Panc1 (cell line): ENCODE results near the gene RITA1. TPM values are rescaled to one million over a fixed set of nuclear protein-coding genes. Genes with fewer than 3 reads are reported as not detected.

ENCODE experiments used
- ATAC-seq: fragments of 200-7000 bp; cut with Tn5 transposase; 2 replicates; pipeline ENCODE4 v1.9.1; 2020; ENCODE audit warnings: mild to moderate bottlenecking, moderate library complexity
- BruUV-seq: library from RNA; stranded (reverse); fragments of 400-500 nt; replicated peaks from 2 replicates; lab custom pipeline; 2021; lab: Mats Ljungman, UMichigan
- CTCF ChIA-PET: fragments of 300-600 bp; sonication (Branson Sonifier 250); formaldehyde crosslinking; loops from one replicate; lab custom pipeline; 2022; ENCODE audit warnings: antibody characterized with exemption; lab: Charles Lee
- POLR2A ChIA-PET: fragments of 300-600 bp; sonication (Branson Sonifier 250); formaldehyde crosslinking; loops from one replicate; lab custom pipeline; 2022; ENCODE audit warnings: antibody characterized with exemption; lab: Charles Lee
- DNase-seq: peaks from one replicate; pipeline ENCODE4 v3.0.0-alpha.2; 2010; ENCODE audit warnings: low read depth, low spot score
- H3K27ac ChIP-seq: 2 replicates; pipeline ENCODE4 v1.5.1; 2011; ENCODE audit warnings: mild to moderate bottlenecking, low read length, inconsistent platforms
- H3K27me3 ChIP-seq: fragments of 200-500 bp; sonication (Bioruptor generic); 2 replicates; pipeline ENCODE4 v1.6.0; 2014; ENCODE audit warnings: low read length, inconsistent platforms; ENCODE audit not compliant: control insufficient read depth, insufficient read depth
- H3K36me3 ChIP-seq: fragments of 200-500 bp; sonication (Bioruptor generic); 2 replicates; pipeline ENCODE4 v1.5.1; 2014; ENCODE audit warnings: inconsistent platforms, mild to moderate bottlenecking, low read length, moderate library complexity; ENCODE audit not compliant: control insufficient read depth, insufficient read depth
- H3K4me1 ChIP-seq: 2 replicates; pipeline ENCODE4 v1.5.1; 2011; ENCODE audit warnings: inconsistent platforms, mild to moderate bottlenecking, low read length, moderate library complexity; ENCODE audit not compliant: control insufficient read depth, insufficient read depth
- H3K4me3 ChIP-seq, 2 experiments: 2 replicates each; pipeline ENCODE4 v1.5.1; 2011 to 2012; ENCODE audit warnings: low read depth in 2 of 2, low read length in 2 of 2, mild to moderate bottlenecking in 2 of 2, inconsistent platforms in 1 of 2, moderate library complexity in 1 of 2
- H3K9me3 ChIP-seq: fragments of 200-500 bp; sonication (Bioruptor generic); 2 replicates; pipeline ENCODE4 v1.5.1; 2014; ENCODE audit warnings: low read depth, mild to moderate bottlenecking, inconsistent platforms, low read length, moderate library complexity; ENCODE audit not compliant: control insufficient read depth, insufficient read depth
- POLR2AphosphoS5 ChIP-seq: IDR thresholded peaks from 2 replicates; pipeline ENCODE4 v1.6.1; 2012; ENCODE audit warnings: mild to moderate bottlenecking, low read depth, low read length, moderate library complexity
- SIN3A ChIP-seq: IDR thresholded peaks from 2 replicates; pipeline ENCODE4 v1.6.1; 2012; ENCODE audit warnings: low read depth, mild to moderate bottlenecking, low read length, moderate library complexity, borderline replicate concordance; ENCODE audit not compliant: insufficient read depth
- TCF7L2 ChIP-seq: IDR thresholded peaks from 2 replicates; pipeline ENCODE4 v1.6.1; 2011; ENCODE audit warnings: mild to moderate bottlenecking, low read depth, low read length, inconsistent platforms
- in situ Hi-C: cut with HindIII; loops from 2 replicates; pipeline ENCODE4 v1.10.0; 2016; ENCODE audit warnings: low sequenced_read_pairs, low pct_unique_long_range_greater_than_20kb
- intact Hi-C: fragments of 100-400 bp; cut with micrococcal nuclease; formaldehyde crosslinking; loops from one replicate; pipeline ENCODE4 v1.10.0; 2022; ENCODE audit not compliant: unreplicated experiment
- total RNA-seq: library from RNA; stranded (reverse); gene quantifications from one replicate; pipeline ENCODE4 v1.2.1, GENCODE V29; 2021; ENCODE audit not compliant: unreplicated experiment
- TF ChIP-seq, protein P1 (sequence below), 2 experiments: IDR thresholded peaks; 2 replicates each; pipeline ENCODE4 v1.6.1; 2011 to 2012; ENCODE audit warnings: low read depth in 2 of 2, control low read depth in 1 of 2, low read length in 1 of 2, mild to moderate bottlenecking in 1 of 2, moderate library complexity in 1 of 2; ENCODE audit not compliant: insufficient read depth in 1 of 2
- TF ChIP-seq, protein P2 (sequence below): fragments of 450-650 bp; IDR thresholded peaks from 2 replicates; pipeline ENCODE4 v1.5.1; 2017; ENCODE audit warnings: mild to moderate bottlenecking

The RITA1 gene
- total RNA-seq, 1 experiment from 2014 or later = 41.0 TPM

DNA sequence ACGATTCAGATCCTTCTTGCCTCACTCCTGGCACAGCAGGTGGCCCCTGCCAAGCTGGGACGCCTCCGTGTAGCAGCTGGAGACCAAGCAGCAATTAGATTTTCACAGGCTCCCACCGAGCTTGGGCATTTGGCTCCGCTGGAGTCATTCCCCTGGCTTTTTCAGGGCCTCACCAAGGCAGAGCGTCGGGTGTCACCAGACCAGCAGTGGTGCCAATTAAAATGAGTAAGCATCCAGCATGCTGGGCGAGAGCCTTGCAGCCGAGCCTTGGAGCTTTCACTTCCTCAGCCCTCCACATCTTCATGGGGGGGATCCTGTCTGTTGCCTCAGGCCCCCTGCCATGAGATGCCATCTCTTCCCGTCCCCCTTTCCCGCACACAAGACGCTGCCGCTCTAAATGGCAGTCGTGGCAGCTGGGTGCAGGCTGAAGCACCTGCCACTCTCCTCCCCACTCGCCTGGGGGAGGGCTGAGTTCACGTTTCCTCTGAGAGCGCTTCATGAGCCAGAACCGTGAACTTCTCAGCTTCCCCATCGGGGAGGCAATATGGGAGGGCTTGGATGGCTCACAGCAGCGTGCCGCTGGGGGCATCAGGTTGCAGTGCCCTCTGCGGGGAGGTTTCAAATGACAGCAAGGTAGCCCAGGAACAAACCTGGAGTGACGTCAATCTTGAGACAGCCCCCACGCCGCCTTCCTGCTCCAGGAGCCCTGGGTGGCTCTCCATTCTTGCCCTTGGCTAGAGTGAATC is 47.5 kb downstream of the RITA1 start:
- in situ Hi-C loops = no loop called here
- ChIA-PET CTCF (interaction anchor here (0.5 kb wide), 1 partner anchor 8 kb away, joined by 5 read pairs; no protein-coding TSS in a partner anchor), POLR2A (interaction anchor here (0.7 kb wide), 1 partner anchor 12 kb away, joined by 3 read pairs; the partner anchor contains the start of gene TPCN1)
- ATAC-seq (no peak), DNase-seq (no peak)
- H3K4me3 ChIP-seq = no peak overlapping the region
- no peaks in the 10 kb centered on the region for H3K27me3 ChIP-seq
- no peaks in the 10 kb centered on the region; the same call in 1 of the 2 replicates for H3K36me3 ChIP-seq
- H3K27ac ChIP-seq = no peak overlapping the region
- no peaks in the 10 kb centered on the region for H3K9me3 ChIP-seq
- 0 out of 2 replicates have a peak, but pooled peaks cover 5% of the 10 kb centered on the region for H3K4me1 ChIP-seq
- intact Hi-C loops = no loop called here
- no TSS peak for BruUV-seq
- TF ChIP-seq, protein P1, sequence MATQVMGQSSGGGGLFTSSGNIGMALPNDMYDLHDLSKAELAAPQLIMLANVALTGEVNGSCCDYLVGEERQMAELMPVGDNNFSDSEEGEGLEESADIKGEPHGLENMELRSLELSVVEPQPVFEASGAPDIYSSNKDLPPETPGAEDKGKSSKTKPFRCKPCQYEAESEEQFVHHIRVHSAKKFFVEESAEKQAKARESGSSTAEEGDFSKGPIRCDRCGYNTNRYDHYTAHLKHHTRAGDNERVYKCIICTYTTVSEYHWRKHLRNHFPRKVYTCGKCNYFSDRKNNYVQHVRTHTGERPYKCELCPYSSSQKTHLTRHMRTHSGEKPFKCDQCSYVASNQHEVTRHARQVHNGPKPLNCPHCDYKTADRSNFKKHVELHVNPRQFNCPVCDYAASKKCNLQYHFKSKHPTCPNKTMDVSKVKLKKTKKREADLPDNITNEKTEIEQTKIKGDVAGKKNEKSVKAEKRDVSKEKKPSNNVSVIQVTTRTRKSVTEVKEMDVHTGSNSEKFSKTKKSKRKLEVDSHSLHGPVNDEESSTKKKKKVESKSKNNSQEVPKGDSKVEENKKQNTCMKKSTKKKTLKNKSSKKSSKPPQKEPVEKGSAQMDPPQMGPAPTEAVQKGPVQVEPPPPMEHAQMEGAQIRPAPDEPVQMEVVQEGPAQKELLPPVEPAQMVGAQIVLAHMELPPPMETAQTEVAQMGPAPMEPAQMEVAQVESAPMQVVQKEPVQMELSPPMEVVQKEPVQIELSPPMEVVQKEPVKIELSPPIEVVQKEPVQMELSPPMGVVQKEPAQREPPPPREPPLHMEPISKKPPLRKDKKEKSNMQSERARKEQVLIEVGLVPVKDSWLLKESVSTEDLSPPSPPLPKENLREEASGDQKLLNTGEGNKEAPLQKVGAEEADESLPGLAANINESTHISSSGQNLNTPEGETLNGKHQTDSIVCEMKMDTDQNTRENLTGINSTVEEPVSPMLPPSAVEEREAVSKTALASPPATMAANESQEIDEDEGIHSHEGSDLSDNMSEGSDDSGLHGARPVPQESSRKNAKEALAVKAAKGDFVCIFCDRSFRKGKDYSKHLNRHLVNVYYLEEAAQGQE (IDR thresholded peaks at IDR 0.05; ENCODE audit: insufficient read depth in 1 of 2, low read depth in 2 of 2, low read length in 1 of 2) = no peak
- TF ChIP-seq SIN3A = no peak
- TF ChIP-seq, protein P2, sequence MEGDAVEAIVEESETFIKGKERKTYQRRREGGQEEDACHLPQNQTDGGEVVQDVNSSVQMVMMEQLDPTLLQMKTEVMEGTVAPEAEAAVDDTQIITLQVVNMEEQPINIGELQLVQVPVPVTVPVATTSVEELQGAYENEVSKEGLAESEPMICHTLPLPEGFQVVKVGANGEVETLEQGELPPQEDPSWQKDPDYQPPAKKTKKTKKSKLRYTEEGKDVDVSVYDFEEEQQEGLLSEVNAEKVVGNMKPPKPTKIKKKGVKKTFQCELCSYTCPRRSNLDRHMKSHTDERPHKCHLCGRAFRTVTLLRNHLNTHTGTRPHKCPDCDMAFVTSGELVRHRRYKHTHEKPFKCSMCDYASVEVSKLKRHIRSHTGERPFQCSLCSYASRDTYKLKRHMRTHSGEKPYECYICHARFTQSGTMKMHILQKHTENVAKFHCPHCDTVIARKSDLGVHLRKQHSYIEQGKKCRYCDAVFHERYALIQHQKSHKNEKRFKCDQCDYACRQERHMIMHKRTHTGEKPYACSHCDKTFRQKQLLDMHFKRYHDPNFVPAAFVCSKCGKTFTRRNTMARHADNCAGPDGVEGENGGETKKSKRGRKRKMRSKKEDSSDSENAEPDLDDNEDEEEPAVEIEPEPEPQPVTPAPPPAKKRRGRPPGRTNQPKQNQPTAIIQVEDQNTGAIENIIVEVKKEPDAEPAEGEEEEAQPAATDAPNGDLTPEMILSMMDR = no peak
- TF ChIP-seq TCF7L2 = no peak
- TF ChIP-seq POLR2AphosphoS5 = no peak

DNA sequence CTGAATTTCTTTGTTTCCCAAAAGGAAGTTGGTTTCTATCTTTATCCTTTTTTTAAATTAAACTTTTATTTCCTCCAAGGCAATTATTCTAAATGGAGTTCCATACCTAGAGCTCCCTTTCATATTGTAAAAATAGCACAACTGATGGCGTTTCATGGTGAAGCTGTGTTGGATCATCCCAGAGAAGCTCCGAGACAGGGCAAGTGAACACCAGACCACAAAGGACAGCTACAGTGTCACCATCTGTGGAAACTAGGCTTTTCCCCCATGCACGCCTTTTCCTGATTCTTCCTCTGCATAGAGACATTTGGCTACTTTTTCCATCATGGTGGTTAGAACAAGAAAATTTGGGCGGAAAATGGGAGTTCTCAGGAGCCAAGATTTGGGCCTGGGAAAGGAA is 48.4 kb downstream of the RITA1 start:
- in situ Hi-C loops (no loop called here), intact Hi-C loops (no loop called here)
- Histone ChIP-seq H3K4me1 (0 out of 2 replicates have a peak, but pooled peaks cover 5% of the 10 kb centered on the region), H3K27ac (peak overlapping the region; percentile 30), H3K36me3 (no peaks in the 10 kb centered on the region; the same call in 1 of the 2 replicates), H3K27me3 (no peaks in the 10 kb centered on the region), H3K9me3 (no peaks in the 10 kb centered on the region), H3K4me3 (no peak overlapping the region)
- CTCF ChIA-PET = no interaction called here
- BruUV-seq = no TSS peak
- POLR2A ChIA-PET = interaction anchor here (0.6 to 0.7 kb wide), 2 partner anchors 13 to 647 kb away, joined by 3 read pairs; partner anchors contain the start of gene TPCN1
- TF ChIP-seq, protein P1 (IDR thresholded peaks at IDR 0.05; ENCODE audit: insufficient read depth in 1 of 2, low read depth in 2 of 2, low read length in 1 of 2) = no peak
- TF ChIP-seq, protein P2 = no peak
- no peak for TF ChIP-seq SIN3A
- no peak for TF ChIP-seq TCF7L2
- no peak for TF ChIP-seq POLR2AphosphoS5
- ATAC-seq (no peak), DNase-seq (no peak)
